T-cell (primary cell): ENCODE results near the gene LRRFIP1. TPM values are rescaled to one million over a fixed set of nuclear protein-coding genes. Genes with fewer than 3 reads are reported as not detected.

Source experiments
- ATAC-seq, 4 experiments: fragments of 200-7000 bp in 3 of 4; fragments of 150-1000 bp in 1 of 4; cut with Tn5 transposase; replicated peaks in 1 of 4; 1 replicate in 3 of 4; 2 replicates in 1 of 4; pipeline ENCODE4 v1.10.0; 2021; ENCODE audit warnings: moderate library complexity in 3 of 4, mild to moderate bottlenecking in 2 of 4, moderate number of reproducible peaks in 1 of 4
- CTCF ChIA-PET, 2 donors: fragments of 300-600 bp; sonication (Branson Sonifier 250); formaldehyde crosslinking; loops; one replicate each; lab custom pipeline; 2022; ENCODE audit warnings: antibody characterized with exemption in 2 of 2; lab: Charles Lee
- POLR2A ChIA-PET, 2 donors: fragments of 300-600 bp; sonication (Branson Sonifier 250); formaldehyde crosslinking; loops; one replicate each; lab custom pipeline; 2022; ENCODE audit warnings: antibody characterized with exemption in 2 of 2; lab: Charles Lee
- DNase-seq, 35 experiments: peaks; one replicate each; pipeline versions ENCODE4 v3.0.0 to v3.0.0-alpha.2; 2013 to 2023
- H3K27ac ChIP-seq: one replicate; pipeline ENCODE4 v1.5.1; 2013; ENCODE audit warnings: low read length
- H3K27me3 ChIP-seq, 2 experiments: replicated peaks in 1 of 2; 1 replicate in 1 of 2; 2 replicates in 1 of 2; pipeline versions ENCODE4 v1.6.1 to v1.7.0; 2013; ENCODE audit warnings: low read length in 1 of 2, mixed read lengths in 1 of 2; ENCODE audit not compliant: control insufficient read depth in 2 of 2, insufficient read depth in 2 of 2; ENCODE audit errors: extremely low read depth in 1 of 2
- H3K36me3 ChIP-seq, 2 donors: 1 replicate in 1 of 2; 2 replicates in 1 of 2; pipeline versions ENCODE4 v1.6.1 to v1.7.0; 2013; ENCODE audit warnings: low read length in 1 of 2; ENCODE audit not compliant: control insufficient read depth in 2 of 2, insufficient read depth in 1 of 2; ENCODE audit errors: extremely low read depth in 1 of 2
- H3K4me1 ChIP-seq, 2 experiments: 1 replicate in 1 of 2; 2 replicates in 1 of 2; pipeline versions ENCODE4 v1.6.1 to v1.7.0; 2013; ENCODE audit warnings: low read length in 2 of 2, mixed read lengths in 1 of 2; ENCODE audit not compliant: insufficient read depth in 2 of 2, control insufficient read depth in 1 of 2; ENCODE audit errors: extremely low read depth in 1 of 2
- H3K4me3 ChIP-seq, 2 donors: 1 replicate in 1 of 2; 2 replicates in 1 of 2; pipeline versions ENCODE4 v1.5.1 to v1.7.0; 2013; ENCODE audit warnings: mild to moderate bottlenecking in 2 of 2, low read length in 1 of 2, moderate library complexity in 1 of 2; ENCODE audit not compliant: control insufficient read depth in 1 of 2; ENCODE audit errors: extremely low read depth in 1 of 2
- H3K9me3 ChIP-seq: 2 replicates; pipeline ENCODE4 v1.7.0; 2013
- H3K27ac Mint-ChIP-seq, 2 donors: one replicate each; pipeline ENCODE4 v1.8.0; 2020 to 2021; ENCODE audit warnings: mild to moderate bottlenecking in 2 of 2, mixed read lengths in 2 of 2
- H3K27me3 Mint-ChIP-seq, 2 donors: one replicate each; pipeline ENCODE4 v1.8.0; 2021 to 2022; ENCODE audit warnings: mixed read lengths in 2 of 2
- H3K36me3 Mint-ChIP-seq: one replicate; pipeline ENCODE4 v1.8.0; 2021; ENCODE audit warnings: mixed read lengths
- H3K4me1 Mint-ChIP-seq, 3 donors: one replicate each; pipeline ENCODE4 v1.8.0; 2020 to 2022; ENCODE audit warnings: mixed read lengths in 3 of 3, mild to moderate bottlenecking in 1 of 3
- H3K4me3 Mint-ChIP-seq, 3 donors: one replicate each; pipeline ENCODE4 v1.8.0; 2020 to 2022; ENCODE audit warnings: mild to moderate bottlenecking in 3 of 3, mixed read lengths in 3 of 3, moderate library complexity in 3 of 3
- H3K9me3 Mint-ChIP-seq, 3 donors: one replicate each; pipeline ENCODE4 v1.8.0; 2020 to 2022; ENCODE audit warnings: mixed read lengths in 3 of 3
- WGBS: methylation state at CpG from one replicate; pipeline ENCODE4 v1.1.5; 2013; ENCODE audit warnings: missing lambda C conversion rate; ENCODE audit not compliant: insufficient coverage; 5-methylcytosine and 5-hydroxymethylcytosine counted together
- total RNA-seq, 35 experiments: library from RNA in 6 of 35; stranded (reverse) in 6 of 35; fragments of 120-200 nt in 1 of 35; gene quantifications; one replicate each; pipeline versions ENCODE4 v1.2.1 to v1.2.4 and lab custom pipeline; 2013 to 2026

LRRFIP1 gene
- total RNA-seq, 5 donors from 2014 or later (not counting 1 experiment from before 2014, with no cell fraction given) = 105 to 170 (median 128) TPM

DNA sequence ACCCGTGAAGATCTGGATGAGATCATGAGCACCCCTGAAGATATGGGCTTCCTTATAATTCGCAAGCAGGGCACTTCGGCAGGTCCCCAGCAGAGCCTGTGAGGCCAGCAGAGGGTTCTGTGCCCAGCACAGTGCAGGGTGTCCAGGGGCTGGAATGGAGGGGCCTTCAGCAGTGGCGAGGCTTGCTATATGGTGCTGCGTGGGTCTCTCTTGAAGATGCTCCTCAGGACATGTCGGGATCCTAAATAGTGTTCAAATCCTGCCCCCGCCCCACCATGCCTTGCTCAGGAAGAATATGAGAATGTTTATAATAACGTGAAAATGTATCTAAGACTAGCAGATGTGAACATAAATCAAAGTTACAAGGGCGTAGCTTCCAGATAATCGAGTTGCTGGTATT, 110.9 kb downstream of the LRRFIP1 start:
- Mint-ChIP-seq H3K9me3 (no peaks in the 10 kb centered on the region), H3K36me3 (peaks cover 13% of the 10 kb centered on the region), H3K27me3 (no peaks in the 10 kb centered on the region), H3K4me3 (no peak overlapping the region), H3K4me1 (peaks cover 44 to 64% (median 55%) of the 10 kb centered on the region in 3 donors), H3K27ac (peak overlapping the region; percentile 17 to 37)
- Histone ChIP-seq H3K4me1 (peaks cover 0 to 30% of the 10 kb centered on the region in 2 experiments), H3K27ac (no peak overlapping the region), H3K27me3 (no peaks in the 10 kb centered on the region), H3K4me3 (no peak overlapping the region), H3K9me3 (no peaks in the 10 kb centered on the region), H3K36me3 (peaks cover 13 to 49% of the 10 kb centered on the region in 2 donors)
- ChIA-PET POLR2A (no interaction called here), CTCF (no interaction called here)
- 94% methylated on average over 7 of the region's 10 CpGs for WGBS
- ATAC-seq = no peak
- DNase-seq = no peak

DNA sequence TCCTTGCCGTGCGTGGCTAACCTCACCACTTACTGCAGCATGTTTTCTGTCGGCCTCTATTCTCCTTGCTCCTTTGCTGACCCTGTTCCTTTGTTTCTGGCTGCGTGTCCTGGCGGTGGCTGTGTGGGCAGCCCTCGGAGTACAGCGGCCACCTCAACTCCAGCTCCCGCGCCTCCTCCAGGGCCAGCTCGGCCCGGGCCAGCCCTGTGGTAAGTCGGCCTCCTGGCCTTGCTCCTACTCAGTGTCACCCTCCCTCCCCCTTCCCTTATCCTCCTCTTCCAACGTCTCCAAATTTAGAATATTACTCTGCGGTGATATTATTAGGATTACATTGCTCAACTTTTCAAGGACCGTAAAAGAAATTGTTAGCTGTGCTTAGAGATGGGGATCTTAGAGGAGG, 111.7 kb downstream of the LRRFIP1 start:
- Histone ChIP-seq H3K36me3 (peaks cover 13 to 49% of the 10 kb centered on the region in 2 donors), H3K4me3 (no peak overlapping the region)
- H3K4me3 Mint-ChIP-seq = no peak overlapping the region

DNA sequence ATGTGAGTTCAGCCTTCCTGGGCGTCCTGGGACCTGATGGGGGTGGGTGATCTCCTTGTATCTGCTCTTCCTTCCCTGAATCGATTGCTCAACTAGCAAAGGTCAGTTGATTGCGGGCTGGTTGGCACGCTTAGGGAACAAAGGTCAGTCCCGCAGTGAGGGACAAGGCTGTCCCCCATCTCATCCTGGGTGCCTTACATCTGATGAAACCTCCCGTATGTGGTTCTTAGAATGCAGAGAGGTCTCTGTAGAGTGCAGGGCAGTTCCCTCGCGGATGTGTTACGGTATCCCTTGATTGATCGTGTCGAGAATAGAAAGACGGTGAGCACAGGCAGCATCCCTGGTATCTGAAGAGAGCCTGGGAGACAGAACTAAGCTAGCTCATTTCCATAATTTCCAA, 114.8 kb downstream of the LRRFIP1 start:
- H3K27ac ChIP-seq = no peak overlapping the region
- no peak overlapping the region for H3K4me3 ChIP-seq
- Mint-ChIP-seq H3K4me3 (peak overlapping the region in 1 of 3 donors; percentile 17), H3K27me3 (no peaks in the 10 kb centered on the region), H3K9me3 (no peaks in the 10 kb centered on the region), H3K27ac (peak overlapping the region; percentile 77 to 79), H3K4me1 (peaks cover 47 to 64% (median 54%) of the 10 kb centered on the region in 3 donors), H3K36me3 (peaks cover 8% of the 10 kb centered on the region)
- WGBS = 100% methylated on average over 3 of the region's 12 CpGs
- peaks cover 2 to 37% of the 10 kb centered on the region in 2 experiments for H3K4me1 ChIP-seq
- no peaks in the 10 kb centered on the region for H3K9me3 ChIP-seq
- no peaks in the 10 kb centered on the region for H3K27me3 ChIP-seq
- no peak for ATAC-seq
- H3K36me3 ChIP-seq = peaks cover 16 to 38% of the 10 kb centered on the region in 2 donors
- POLR2A ChIA-PET = no interaction called here
- CTCF ChIA-PET = interaction anchor here in 1 of 2 donors (0.6 to 6.2 kb wide), 4 partner anchors 23 to 117 kb away, joined by 3 to 90 read pairs (median 6); no protein-coding TSS in a partner anchor
- no peak for DNase-seq

More for the DNA sequence above, 111.7 kb downstream of the LRRFIP1 start:
- no peak for DNase-seq
- Mint-ChIP-seq H3K27me3 (no peaks in the 10 kb centered on the region), H3K4me1 (peaks cover 48 to 65% (median 55%) of the 10 kb centered on the region in 3 donors), H3K9me3 (no peaks in the 10 kb centered on the region), H3K36me3 (peaks cover 13% of the 10 kb centered on the region), H3K27ac (peak overlapping the region in 1 of 2 donors; percentile 23)
- no peak overlapping the region for H3K27ac ChIP-seq
- WGBS = 94% methylated on average over 13 of the region's 15 CpGs
- no peak for ATAC-seq
- peaks cover 0 to 31% of the 10 kb centered on the region in 2 experiments for H3K4me1 ChIP-seq
- ChIA-PET CTCF (no interaction called here), POLR2A (no interaction called here)
- no peaks in the 10 kb centered on the region for H3K9me3 ChIP-seq
- H3K27me3 ChIP-seq = no peaks in the 10 kb centered on the region

DNA sequence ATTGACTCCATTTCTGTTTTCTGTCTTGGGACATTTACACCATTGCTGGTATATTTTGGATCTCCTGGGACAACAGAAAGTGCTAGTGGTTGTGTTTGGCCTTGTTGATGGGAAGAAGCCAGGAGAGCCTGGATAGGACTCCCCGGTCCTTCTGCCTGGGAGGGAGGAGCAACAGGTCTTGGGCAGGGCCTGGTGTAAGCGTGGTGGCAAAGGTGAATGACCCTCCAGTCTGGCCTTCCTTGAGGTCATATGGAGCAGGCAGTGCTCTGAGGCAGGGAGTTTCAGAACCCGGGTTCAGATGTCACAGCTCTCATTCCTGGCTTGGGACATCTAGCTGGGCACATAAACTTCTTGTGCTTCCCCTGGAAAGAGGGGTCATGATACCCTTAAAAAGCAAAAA, 115.2 kb downstream of the LRRFIP1 start:
- no peaks in the 10 kb centered on the region for H3K27me3 Mint-ChIP-seq
- H3K36me3 Mint-ChIP-seq = peaks cover 9% of the 10 kb centered on the region
- CTCF ChIA-PET = interaction anchor here in 1 of 2 donors (0.6 to 6.2 kb wide), 3 partner anchors 23 to 71 kb away, joined by 6 to 90 read pairs (median 7); no protein-coding TSS in a partner anchor
- H3K9me3 ChIP-seq = no peaks in the 10 kb centered on the region
- peak overlapping the region; percentile 77 to 79 for H3K27ac Mint-ChIP-seq
- POLR2A ChIA-PET = no interaction called here
- peaks cover 19 to 34% of the 10 kb centered on the region in 2 donors for H3K36me3 ChIP-seq
- H3K9me3 Mint-ChIP-seq = no peaks in the 10 kb centered on the region
- peaks cover 47 to 60% (median 51%) of the 10 kb centered on the region in 3 donors for H3K4me1 Mint-ChIP-seq
- DNase-seq = no peak
- no peak overlapping the region for H3K4me3 ChIP-seq
- H3K4me3 Mint-ChIP-seq = peak overlapping the region in 1 of 3 donors; percentile 17
- H3K27me3 ChIP-seq = no peaks in the 10 kb centered on the region
- peaks cover 2 to 37% of the 10 kb centered on the region in 2 experiments for H3K4me1 ChIP-seq
- WGBS = 100% methylated on average over 2 of the region's 3 CpGs
- no peak for ATAC-seq
- H3K27ac ChIP-seq = no peak overlapping the region

DNA sequence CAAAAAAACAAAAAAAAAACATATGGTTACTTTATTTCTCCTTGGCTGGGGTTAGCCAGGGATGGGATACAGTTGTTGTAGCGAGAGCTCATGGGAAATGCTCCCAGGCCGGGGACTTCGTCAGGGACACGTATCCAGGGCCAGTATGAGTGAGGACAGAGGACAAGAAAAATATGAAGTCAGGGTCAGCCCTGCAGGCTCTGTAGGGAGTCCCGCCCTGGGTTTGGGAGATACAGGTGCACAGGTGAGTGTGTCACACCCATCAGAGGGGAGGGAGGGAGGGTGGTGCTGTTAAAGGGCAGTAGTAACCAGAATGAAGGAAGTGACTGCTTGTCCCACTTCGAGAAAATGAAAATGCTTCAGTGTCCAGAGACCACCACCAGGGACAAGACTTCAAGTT, 115.6 kb downstream of the LRRFIP1 start:
- H3K4me3 ChIP-seq = no peak overlapping the region
- peak overlapping the region; percentile 50 for H3K27ac ChIP-seq
- ChIA-PET CTCF (interaction anchor here (0.6 to 6.2 kb wide), 5 partner anchors 66 to 230 kb away, joined by 3 to 90 read pairs (median 6); no protein-coding TSS in a partner anchor), POLR2A (interaction anchor here in 1 of 2 donors (1.0 kb wide), 1 partner anchor 69 kb away, joined by 3 read pairs; no protein-coding TSS in a partner anchor)
- ATAC-seq = no peak
- Mint-ChIP-seq H3K9me3 (no peaks in the 10 kb centered on the region), H3K27ac (peak overlapping the region; percentile 79 to 90), H3K4me3 (no peak overlapping the region), H3K36me3 (peaks cover 13% of the 10 kb centered on the region), H3K27me3 (no peaks in the 10 kb centered on the region), H3K4me1 (peaks cover 42 to 56% (median 47%) of the 10 kb centered on the region in 3 donors)
- no peaks in the 10 kb centered on the region for H3K9me3 ChIP-seq
- WGBS = 93% methylated on average over 4 of the region's 6 CpGs
- no peaks in the 10 kb centered on the region for H3K27me3 ChIP-seq
- H3K36me3 ChIP-seq = peaks cover 19 to 32% of the 10 kb centered on the region in 2 donors
- H3K4me1 ChIP-seq = peaks cover 2 to 37% of the 10 kb centered on the region in 2 experiments
- no peak for DNase-seq

DNA sequence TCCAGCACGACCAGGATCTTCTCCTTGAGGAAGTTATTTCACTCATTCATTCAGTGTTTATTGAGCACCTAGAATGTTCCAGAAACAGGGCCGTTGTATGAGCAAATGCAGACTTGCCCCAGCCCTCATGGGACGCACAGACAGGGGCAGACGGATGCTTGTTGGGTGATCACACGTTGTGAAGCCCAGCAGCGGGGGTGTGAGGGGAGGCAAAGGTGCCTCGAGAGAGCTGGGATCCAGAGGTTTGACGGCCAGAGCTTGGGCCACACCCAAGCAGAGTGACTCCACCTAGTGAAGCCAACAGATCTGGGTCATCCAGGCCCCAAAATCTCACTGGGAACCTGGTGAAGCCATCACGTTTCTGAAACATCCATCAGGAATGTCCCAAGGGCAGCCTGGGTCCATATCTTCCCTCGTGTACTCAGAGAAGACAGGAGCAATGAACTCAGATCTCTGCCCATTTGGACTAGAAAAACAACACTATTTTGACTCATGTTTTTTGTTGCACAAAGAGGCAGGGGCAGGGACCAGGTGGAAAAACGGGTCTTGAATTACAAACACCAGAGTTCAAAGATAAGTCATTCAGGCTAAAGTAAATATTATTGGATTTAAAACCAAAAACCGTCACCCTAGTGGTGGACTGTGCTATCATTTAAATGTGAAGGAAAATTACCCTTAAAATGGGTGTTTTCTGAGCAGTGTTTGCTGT, 116.3 kb downstream of the LRRFIP1 start:
- POLR2A ChIA-PET = interaction anchor here in 1 of 2 donors (1.0 kb wide), 1 partner anchor 70 kb away, joined by 3 read pairs; no protein-coding TSS in a partner anchor

More for the DNA sequence above, 116.3 kb downstream of the LRRFIP1 start:
- Mint-ChIP-seq H3K9me3 (no peaks in the 10 kb centered on the region), H3K36me3 (peaks cover 19% of the 10 kb centered on the region), H3K4me1 (peaks cover 38 to 53% (median 47%) of the 10 kb centered on the region in 3 donors), H3K27ac (peak overlapping the region; percentile 78 to 90), H3K4me3 (no peak overlapping the region), H3K27me3 (no peaks in the 10 kb centered on the region)
- H3K4me3 ChIP-seq = no peak overlapping the region
- no peaks in the 10 kb centered on the region for H3K9me3 ChIP-seq
- peaks cover 17 to 32% of the 10 kb centered on the region in 2 donors for H3K36me3 ChIP-seq
- CTCF ChIA-PET = interaction anchor here (0.6 to 6.2 kb wide), 10 partner anchors 42 to 231 kb away, joined by 3 to 90 read pairs (median 7); no protein-coding TSS in a partner anchor
- peak in 1 of 4 experiments; percentile 10 for ATAC-seq
- peak in 1 of 35 experiments; percentile 26 for DNase-seq
- H3K4me1 ChIP-seq = peaks cover 2 to 37% of the 10 kb centered on the region in 2 experiments
- H3K27ac ChIP-seq = peak overlapping the region; percentile 50
- WGBS = 74% methylated on average over 8 of the region's 12 CpGs
- no peaks in the 10 kb centered on the region for H3K27me3 ChIP-seq
